Prostate gland (tissue), 2 donors: Measurements from ENCODE around the gene SMIM41.

Experiments
- POLR2AphosphoS5 ChIP-seq: sonication (generic); formaldehyde crosslinking; IDR thresholded peaks from one replicate; pipeline ENCODE4 v1.6.1; 2017; ENCODE audit warnings: antibody characterized with exemption
- TF ChIP-seq, protein P1 (sequence below), 4 experiments: fragments of 200-600 bp in 2 of 4; fragments of 450-650 bp in 2 of 4; sonication (generic) in 2 of 4; IDR thresholded peaks; 1 replicate in 3 of 4; 2 replicates in 1 of 4; pipeline ENCODE4 v1.5.1; 2016 to 2019; ENCODE audit warnings: antibody characterized with exemption in 4 of 4, mild to moderate bottlenecking in 2 of 4, moderate library complexity in 2 of 4

DNA sequence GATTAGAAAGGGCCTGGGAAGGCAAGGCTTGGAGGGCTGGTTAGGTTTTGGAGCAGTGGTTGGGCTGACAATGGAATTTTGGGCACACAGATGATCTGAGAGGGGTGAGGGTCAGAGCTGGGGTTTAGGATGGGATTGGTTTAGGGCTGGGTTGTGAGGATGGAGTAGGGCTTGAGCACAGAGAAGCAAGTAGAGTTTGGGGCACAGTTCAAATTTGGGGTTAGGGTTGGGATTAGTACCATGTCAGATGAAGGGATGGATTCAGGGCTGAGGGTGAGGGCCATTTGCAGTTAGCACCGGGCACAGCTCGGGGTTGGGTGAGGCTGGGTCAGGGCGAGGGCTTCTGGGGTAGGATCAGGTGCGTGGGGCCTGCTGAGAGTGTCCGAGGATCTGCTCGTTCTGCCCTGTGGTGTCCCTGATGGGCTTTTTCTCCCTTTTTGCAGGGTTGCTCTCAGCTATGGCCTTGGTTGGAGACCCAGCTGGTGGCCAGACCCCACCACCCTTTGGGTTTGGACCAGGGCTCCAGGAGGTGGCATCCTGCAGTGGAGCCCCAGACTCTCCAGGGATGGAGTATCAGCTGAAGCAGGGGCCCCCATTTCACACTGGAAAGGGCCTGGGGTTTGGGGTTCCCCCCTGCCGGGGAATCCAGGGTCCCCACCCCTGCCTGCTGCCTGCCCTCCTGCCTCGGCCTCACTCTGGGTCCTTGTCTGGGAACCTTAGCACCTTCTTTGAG, 66.8 kb downstream of the SMIM41 start:
- TF ChIP-seq, protein P1, sequence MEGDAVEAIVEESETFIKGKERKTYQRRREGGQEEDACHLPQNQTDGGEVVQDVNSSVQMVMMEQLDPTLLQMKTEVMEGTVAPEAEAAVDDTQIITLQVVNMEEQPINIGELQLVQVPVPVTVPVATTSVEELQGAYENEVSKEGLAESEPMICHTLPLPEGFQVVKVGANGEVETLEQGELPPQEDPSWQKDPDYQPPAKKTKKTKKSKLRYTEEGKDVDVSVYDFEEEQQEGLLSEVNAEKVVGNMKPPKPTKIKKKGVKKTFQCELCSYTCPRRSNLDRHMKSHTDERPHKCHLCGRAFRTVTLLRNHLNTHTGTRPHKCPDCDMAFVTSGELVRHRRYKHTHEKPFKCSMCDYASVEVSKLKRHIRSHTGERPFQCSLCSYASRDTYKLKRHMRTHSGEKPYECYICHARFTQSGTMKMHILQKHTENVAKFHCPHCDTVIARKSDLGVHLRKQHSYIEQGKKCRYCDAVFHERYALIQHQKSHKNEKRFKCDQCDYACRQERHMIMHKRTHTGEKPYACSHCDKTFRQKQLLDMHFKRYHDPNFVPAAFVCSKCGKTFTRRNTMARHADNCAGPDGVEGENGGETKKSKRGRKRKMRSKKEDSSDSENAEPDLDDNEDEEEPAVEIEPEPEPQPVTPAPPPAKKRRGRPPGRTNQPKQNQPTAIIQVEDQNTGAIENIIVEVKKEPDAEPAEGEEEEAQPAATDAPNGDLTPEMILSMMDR (IDR thresholded peaks at IDR 0.05), result no peak
- TF ChIP-seq POLR2AphosphoS5, result no peak
